Trophoblast cell (in vitro differentiated cells and primary cell): Measurements from ENCODE around the gene CHRM5.

Experiments used
- DNase-seq, 2 donors: peaks; one replicate each; pipeline ENCODE4 v3.0.0-alpha.2; 2016
- H2AFZ ChIP-seq: 2 replicates; pipeline ENCODE4 v1.6.1; 2013; ENCODE audit warnings: low read length, moderate library complexity, mild to moderate bottlenecking; ENCODE audit not compliant: insufficient read depth, poor library complexity
- H2AK5ac ChIP-seq: 2 replicates; pipeline ENCODE4 v1.6.1; 2013; ENCODE audit warnings: mild to moderate bottlenecking, low read length
- H2BK120ac ChIP-seq: 2 replicates; pipeline ENCODE4 v1.6.1; 2013; ENCODE audit warnings: low read length, mild to moderate bottlenecking, moderate library complexity; ENCODE audit not compliant: insufficient read depth, poor library complexity
- H2BK12ac ChIP-seq: 2 replicates; pipeline ENCODE4 v1.6.1; 2013; ENCODE audit warnings: mild to moderate bottlenecking, low read length, moderate library complexity
- H2BK5ac ChIP-seq: 2 replicates; pipeline ENCODE4 v1.6.1; 2013; ENCODE audit warnings: low read length, low read depth, moderate library complexity, mild to moderate bottlenecking; ENCODE audit not compliant: poor library complexity
- H3K14ac ChIP-seq: 2 replicates; pipeline ENCODE4 v1.6.1; 2013; ENCODE audit warnings: mild to moderate bottlenecking, low read length
- H3K18ac ChIP-seq: 2 replicates; pipeline ENCODE4 v1.6.1; 2013; ENCODE audit warnings: mild to moderate bottlenecking, low read length
- H3K23ac ChIP-seq: 2 replicates; pipeline ENCODE4 v1.6.1; 2013; ENCODE audit warnings: low read length
- H3K27ac ChIP-seq: 2 replicates; pipeline ENCODE4 v1.5.1; 2013; ENCODE audit warnings: low read depth, mild to moderate bottlenecking, inconsistent platforms, low read length, moderate library complexity
- H3K27me3 ChIP-seq: 2 replicates; pipeline ENCODE4 v1.6.1; 2013; ENCODE audit warnings: inconsistent platforms, mild to moderate bottlenecking, low read length, moderate library complexity; ENCODE audit not compliant: insufficient read depth
- H3K36me3 ChIP-seq, 2 experiments: 1 replicate in 1 of 2; 2 replicates in 1 of 2; pipeline ENCODE4 v1.6.1; 2013; ENCODE audit warnings: low read length in 2 of 2, mild to moderate bottlenecking in 2 of 2, moderate library complexity in 1 of 2; ENCODE audit not compliant: insufficient read depth in 2 of 2, control insufficient read depth in 1 of 2
- H3K4ac ChIP-seq: 2 replicates; pipeline ENCODE4 v1.6.1; 2013; ENCODE audit warnings: low read depth, mild to moderate bottlenecking, low read length, moderate library complexity
- H3K4me1 ChIP-seq, 2 experiments: 1 replicate in 1 of 2; 2 replicates in 1 of 2; pipeline ENCODE4 v1.6.1; 2013; ENCODE audit warnings: low read length in 2 of 2, mild to moderate bottlenecking in 2 of 2, moderate library complexity in 1 of 2; ENCODE audit not compliant: insufficient read depth in 2 of 2, control insufficient read depth in 1 of 2
- H3K4me2 ChIP-seq: 2 replicates; pipeline ENCODE4 v1.6.1; 2013; ENCODE audit warnings: inconsistent platforms, mild to moderate bottlenecking, low read length, moderate library complexity
- H3K4me3 ChIP-seq: 2 replicates; pipeline ENCODE4 v1.5.1; 2013; ENCODE audit warnings: mild to moderate bottlenecking, low read depth, low read length, inconsistent platforms
- H3K79me1 ChIP-seq: one replicate; pipeline ENCODE4 v1.6.1; 2013; ENCODE audit warnings: low read length
- H3K79me2 ChIP-seq: 2 replicates; pipeline ENCODE4 v1.6.1; 2013; ENCODE audit warnings: low read length, mild to moderate bottlenecking; ENCODE audit not compliant: control insufficient read depth, insufficient read depth, poor library complexity
- H3K9ac ChIP-seq: 2 replicates; pipeline ENCODE4 v1.6.1; 2013; ENCODE audit warnings: mild to moderate bottlenecking, low read length
- H3K9me3 ChIP-seq: 2 replicates; pipeline ENCODE4 v1.6.1; 2013; ENCODE audit warnings: low read depth, mild to moderate bottlenecking, control low read depth, inconsistent platforms, low read length; ENCODE audit not compliant: insufficient read depth
- H4K12ac ChIP-seq: 2 replicates; pipeline ENCODE4 v1.6.1; 2013; ENCODE audit warnings: low read depth, mild to moderate bottlenecking, low read length, moderate library complexity
- H4K8ac ChIP-seq: 2 replicates; pipeline ENCODE4 v1.6.1; 2013; ENCODE audit warnings: low read depth, mild to moderate bottlenecking, low read length, moderate library complexity
- H4K91ac ChIP-seq: one replicate; pipeline ENCODE4 v1.6.1; 2013; ENCODE audit warnings: low read depth, mild to moderate bottlenecking, low read length, moderate library complexity
- WGBS: extraction: QIAGEN DNeasy Blood & Tissue Kit; methylation state at CpG from one replicate; pipeline ENCODE4 v1.1.7; 2013; ENCODE audit warnings: missing lambda C conversion rate; ENCODE audit not compliant: insufficient read length, insufficient coverage; ENCODE audit errors: extremely low coverage; 5-methylcytosine and 5-hydroxymethylcytosine counted together

The CHRM5 gene

GRCh38 chr15:34043813-34044212 is 75.5 kb downstream of the CHRM5 start:
- Histone ChIP-seq H3K79me1 (peaks cover 3% of the 10 kb centered on the region), H2BK120ac (no peak overlapping the region), H2AK5ac (no peak overlapping the region), H3K27me3 (no peaks in the 10 kb centered on the region), H3K9ac (no peak overlapping the region), H3K18ac (no peak overlapping the region), H3K79me2 (peaks cover 2% of the 10 kb centered on the region), H3K4ac (no peak overlapping the region), H3K4me1 (peaks cover 12 to 18% of the 10 kb centered on the region in 2 experiments), H3K23ac (no peak overlapping the region), H3K14ac (no peak overlapping the region), H3K36me3 (no peaks in the 10 kb centered on the region), H3K4me2 (no peak overlapping the region), H3K9me3 (no peaks in the 10 kb centered on the region), H2BK5ac (no peak overlapping the region), H3K4me3 (no peak overlapping the region), H2AFZ (no peak overlapping the region), H2BK12ac (no peak overlapping the region), H4K12ac (no peak overlapping the region), H4K8ac (no peak overlapping the region), H3K27ac (no peak overlapping the region), H4K91ac (no peak overlapping the region)
- WGBS = no CpG with 5 or more reads among the region's 2 CpGs
- no peak for DNase-seq

GRCh38 chr15:34046471-34047145 is 78.3 kb downstream of the CHRM5 start:
- Histone ChIP-seq H2AFZ (no peak overlapping the region), H3K23ac (no peak overlapping the region), H3K79me1 (no peaks in the 10 kb centered on the region), H3K14ac (no peak overlapping the region), H3K27ac (no peak overlapping the region), H3K36me3 (no peaks in the 10 kb centered on the region), H3K79me2 (no peaks in the 10 kb centered on the region), H2BK120ac (peak overlapping the region; percentile 62), H4K8ac (no peak overlapping the region), H2BK12ac (peak overlapping the region; percentile 17), H3K18ac (no peak overlapping the region), H3K4me3 (no peak overlapping the region), H3K27me3 (no peaks in the 10 kb centered on the region), H3K4me1 (peaks cover 10 to 19% of the 10 kb centered on the region in 2 experiments), H3K9ac (no peak overlapping the region), H3K4me2 (no peak overlapping the region), H2BK5ac (no peak overlapping the region), H3K4ac (no peak overlapping the region), H2AK5ac (no peak overlapping the region), H4K12ac (no peak overlapping the region), H4K91ac (peak overlapping the region; percentile 18), H3K9me3 (no peaks in the 10 kb centered on the region)
- no CpG with 5 or more reads among the region's 16 CpGs for WGBS
- DNase-seq = peak; percentile 88 to 95

DNA sequence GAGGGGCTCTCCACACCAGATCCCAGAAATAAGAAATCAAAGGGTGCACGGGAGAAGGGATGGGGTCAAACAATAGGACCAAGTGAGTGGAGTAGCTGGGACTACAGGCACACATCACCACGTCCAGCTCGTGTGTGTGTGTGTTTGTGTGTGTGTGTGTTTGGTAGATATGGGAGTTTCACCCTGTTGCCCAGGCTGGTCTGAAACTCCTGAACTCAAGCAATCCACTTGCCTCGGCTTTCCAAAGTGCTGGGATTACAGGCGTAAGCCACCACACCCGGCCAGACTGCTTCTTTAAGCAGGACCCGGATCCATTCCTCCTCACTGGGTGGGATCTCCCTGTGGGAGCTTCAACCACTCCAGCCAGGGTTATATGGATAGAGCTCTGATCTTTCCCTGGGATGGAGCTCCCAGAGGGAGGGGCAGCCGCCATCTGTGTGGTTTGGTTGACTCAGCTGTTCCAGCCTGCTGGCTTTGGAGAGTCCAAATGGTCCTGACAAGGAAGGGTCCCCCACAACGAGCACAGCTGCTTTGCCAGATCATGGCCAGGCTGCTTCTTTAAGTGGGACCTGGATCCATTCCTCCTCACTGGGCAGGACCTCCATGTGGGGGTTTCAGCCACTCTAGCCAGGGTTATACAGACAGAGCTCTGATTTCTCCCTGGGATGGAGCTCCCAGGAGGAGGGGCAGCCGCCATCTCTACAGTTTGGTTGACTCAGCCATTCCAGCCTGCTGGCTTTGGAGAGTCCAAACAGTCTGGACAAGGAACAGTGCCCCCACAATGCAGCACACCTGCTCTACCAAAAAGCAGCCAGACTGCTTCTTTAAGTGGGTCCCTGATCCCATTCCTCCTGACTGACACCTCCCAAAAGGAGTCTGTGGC is 79.8 kb downstream of the CHRM5 start:
- Histone ChIP-seq H3K9ac (no peak overlapping the region), H2AFZ (no peak overlapping the region)
- WGBS = no CpG with 5 or more reads among the region's 10 CpGs

GRCh38 chr15:34049112-34049511 is 80.8 kb downstream of the CHRM5 start:
- H4K91ac ChIP-seq = no peak overlapping the region
- H3K79me1 ChIP-seq = no peaks in the 10 kb centered on the region
- no peak overlapping the region for H4K8ac ChIP-seq
- H2BK5ac ChIP-seq = no peak overlapping the region
- no peaks in the 10 kb centered on the region for H3K27me3 ChIP-seq
- H3K9ac ChIP-seq = no peak overlapping the region
- no CpG with 5 or more reads among the region's 2 CpGs for WGBS
- no peak overlapping the region for H3K23ac ChIP-seq
- no peak overlapping the region for H3K18ac ChIP-seq
- no peaks in the 10 kb centered on the region for H3K79me2 ChIP-seq
- no peak overlapping the region for H2AFZ ChIP-seq
- peak overlapping the region; percentile 13 for H3K27ac ChIP-seq
- no peaks in the 10 kb centered on the region for H3K9me3 ChIP-seq
- no peak overlapping the region for H2AK5ac ChIP-seq
- H2BK120ac ChIP-seq = no peak overlapping the region
- no peaks in the 10 kb centered on the region for H3K36me3 ChIP-seq
- no peak overlapping the region for H4K12ac ChIP-seq
- H2BK12ac ChIP-seq = no peak overlapping the region
- H3K4me3 ChIP-seq = no peak overlapping the region
- peaks cover 10 to 16% of the 10 kb centered on the region in 2 experiments for H3K4me1 ChIP-seq
- no peak overlapping the region for H3K4ac ChIP-seq
- DNase-seq = peak; percentile 60 to 87
- H3K14ac ChIP-seq = no peak overlapping the region
- H3K4me2 ChIP-seq = no peak overlapping the region

More for the DNA sequence above, 79.8 kb downstream of the CHRM5 start:
- H2AK5ac ChIP-seq = peak overlapping the region; percentile 9
- peak overlapping the region; percentile 57 for H2BK5ac ChIP-seq
- no peak overlapping the region for H3K18ac ChIP-seq
- H4K91ac ChIP-seq = peak overlapping the region; percentile 42
- no peak overlapping the region for H3K4me3 ChIP-seq
- H3K4me1 ChIP-seq = peaks cover 10 to 19% of the 10 kb centered on the region in 2 experiments
- DNase-seq = peak; percentile 58 to 64
- H3K27ac ChIP-seq = peak overlapping the region; percentile 61
- H4K8ac ChIP-seq = no peak overlapping the region
- H3K4ac ChIP-seq = no peak overlapping the region
- no peaks in the 10 kb centered on the region for H3K79me1 ChIP-seq
- no peak overlapping the region for H3K14ac ChIP-seq
- no peaks in the 10 kb centered on the region for H3K9me3 ChIP-seq
- H3K23ac ChIP-seq = no peak overlapping the region
- peak overlapping the region; percentile 14 for H2BK120ac ChIP-seq
- H3K79me2 ChIP-seq = no peaks in the 10 kb centered on the region
- no peak overlapping the region for H3K4me2 ChIP-seq
- H2BK12ac ChIP-seq = no peak overlapping the region
- H3K36me3 ChIP-seq = no peaks in the 10 kb centered on the region
- no peaks in the 10 kb centered on the region for H3K27me3 ChIP-seq
- no peak overlapping the region for H4K12ac ChIP-seq
